H1 (cell line): Measurements from ENCODE around the gene NAA10. TPM values are rescaled to one million over a fixed set of nuclear protein-coding genes. Genes with fewer than 3 reads are reported as not detected.
A peak's percentile ranks its signal among the peaks of the same experiment; 100 is the strongest.

Source experiments
- CTCF ChIA-PET: fragments of 300-600 bp; sonication (Branson Sonifier 250); formaldehyde crosslinking; loops from one replicate; lab custom pipeline; 2021; ENCODE audit not compliant: partially characterized antibody; lab: Charles Lee
- POLR2A ChIA-PET: fragments of 300-600 bp; sonication (Branson Sonifier 250); formaldehyde crosslinking; loops from one replicate; lab custom pipeline; 2021; ENCODE audit warnings: inconsistent platforms; ENCODE audit not compliant: partially characterized antibody; lab: Charles Lee
- DNase-seq, 2 experiments: peaks; one replicate each; pipeline versions ENCODE4 v3.0.0 to v3.0.0-alpha.2; 2010 to 2022; ENCODE audit warnings: low spot score in 2 of 2, low read depth in 1 of 2, mixed read lengths in 1 of 2
- FAIRE-seq: peaks from 2 replicates; lab custom pipeline; 2011; peaks lifted over from hg19 to GRCh38; lab: Jason Lieb, UNC
- H2AFZ ChIP-seq: 2 replicates; pipeline ENCODE4 v1.8.1; 2012; ENCODE audit warnings: low read length, inconsistent platforms
- H2AK5ac ChIP-seq: 2 replicates; pipeline ENCODE4 v1.6.1; 2013; ENCODE audit warnings: low read depth, low read length
- H2BK120ac ChIP-seq: replicated peaks from 2 replicates; pipeline ENCODE3; 2013; ENCODE audit warnings: low read depth, low read length, inconsistent platforms
- H2BK12ac ChIP-seq: 2 replicates; pipeline ENCODE4 v1.6.1; 2013; ENCODE audit warnings: low read depth, low read length
- H2BK15ac ChIP-seq: 2 replicates; pipeline ENCODE4 v1.6.1; 2013; ENCODE audit warnings: low read length
- H2BK20ac ChIP-seq: 2 replicates; pipeline ENCODE4 v1.6.1; 2013; ENCODE audit warnings: low read length
- H2BK5ac ChIP-seq: 2 replicates; pipeline ENCODE4 v1.6.1; 2013; ENCODE audit warnings: low read depth, low read length
- H3K14ac ChIP-seq: 2 replicates; pipeline ENCODE4 v1.6.1; 2013; ENCODE audit warnings: inconsistent platforms; ENCODE audit not compliant: insufficient read length
- H3K18ac ChIP-seq: 2 replicates; pipeline ENCODE4 v1.6.1; 2013; ENCODE audit warnings: low read length; ENCODE audit errors: extremely low read depth
- H3K23ac ChIP-seq: 2 replicates; pipeline ENCODE4 v1.6.1; 2013; ENCODE audit warnings: inconsistent platforms; ENCODE audit not compliant: insufficient read length
- H3K23me2 ChIP-seq: 2 replicates; pipeline ENCODE4 v1.6.1; 2013; ENCODE audit warnings: low read depth, low read length
- H3K27ac ChIP-seq: 2 replicates; pipeline ENCODE4 v1.6.1; 2011; ENCODE audit warnings: low read depth, low read length, inconsistent platforms
- H3K27me3 ChIP-seq, 4 experiments: replicated peaks in 1 of 4; 1 replicate in 1 of 4; 2 replicates in 3 of 4; pipeline versions ENCODE4 v1.6.1 to v1.8.1; 2011 to 2013; ENCODE audit warnings: low read length in 3 of 4, mild to moderate bottlenecking in 3 of 4, inconsistent platforms in 2 of 4, mixed read lengths in 2 of 4, moderate library complexity in 1 of 4; ENCODE audit not compliant: control insufficient read depth in 3 of 4, insufficient read depth in 3 of 4; ENCODE audit errors: extremely low read depth in 1 of 4
- H3K36me3 ChIP-seq, 4 experiments: 2 replicates each; pipeline versions ENCODE4 v1.6.1 to v1.8.1; 2011 to 2013; ENCODE audit warnings: mild to moderate bottlenecking in 4 of 4, low read length in 3 of 4, moderate library complexity in 2 of 4, control low read depth in 1 of 4, inconsistent platforms in 1 of 4; ENCODE audit not compliant: insufficient read depth in 4 of 4, control insufficient read depth in 2 of 4
- H3K4ac ChIP-seq: replicated peaks from 2 replicates; pipeline ENCODE3; 2013; ENCODE audit warnings: low read length, low read depth, mixed read lengths, inconsistent platforms; ENCODE audit not compliant: insufficient read length
- H3K4me1 ChIP-seq, 4 experiments: replicated peaks in 1 of 4; 1 replicate in 1 of 4; 2 replicates in 3 of 4; pipeline versions ENCODE4 v1.6.1 to v1.8.1; 2011 to 2013; ENCODE audit warnings: low read length in 3 of 4, inconsistent platforms in 2 of 4, mixed read lengths in 1 of 4; ENCODE audit not compliant: insufficient read depth in 4 of 4, control insufficient read depth in 3 of 4
- H3K4me2 ChIP-seq, 2 experiments: 2 replicates each; pipeline versions ENCODE4 v1.6.1 to v1.8.1; 2011 to 2013; ENCODE audit warnings: low read depth in 2 of 2, low read length in 2 of 2, control low read depth in 1 of 2, inconsistent platforms in 1 of 2, mild to moderate bottlenecking in 1 of 2; ENCODE audit not compliant: insufficient read depth in 1 of 2
- H3K4me3 ChIP-seq, 4 experiments: fragments of 200-600, 300-600 bp in 1 of 4; sonication (generic), shearing (Covaris generic), sonication (Bioruptor Twin) in 1 of 4; 2 replicates each; pipeline versions ENCODE4 v1.5.1 to v1.8.1; 2011 to 2016; ENCODE audit warnings: low read length in 4 of 4, low read depth in 3 of 4, control low read depth in 2 of 4, inconsistent platforms in 2 of 4, mild to moderate bottlenecking in 2 of 4, mixed read lengths in 1 of 4, moderate library complexity in 1 of 4; ENCODE audit not compliant: insufficient read depth in 2 of 4; ENCODE audit errors: extremely low read depth in 1 of 4
- H3K56ac ChIP-seq: replicated peaks from 2 replicates; pipeline ENCODE3; 2013; ENCODE audit warnings: low read depth, mild to moderate bottlenecking, mixed read lengths, low read length, inconsistent platforms; ENCODE audit not compliant: insufficient read length
- H3K79me1 ChIP-seq: 2 replicates; pipeline ENCODE4 v1.6.1; 2013; ENCODE audit warnings: low read depth, low read length, control low read depth
- H3K79me2 ChIP-seq, 2 experiments: 2 replicates each; pipeline versions ENCODE4 v1.6.1 to v1.8.1; 2012 to 2013; ENCODE audit warnings: low read length in 2 of 2, mild to moderate bottlenecking in 2 of 2, inconsistent platforms in 1 of 2; ENCODE audit not compliant: insufficient read depth in 2 of 2, control insufficient read depth in 1 of 2
- H3K9ac ChIP-seq, 4 experiments: replicated peaks in 1 of 4; 1 replicate in 1 of 4; 2 replicates in 3 of 4; pipeline versions ENCODE4 v1.6.1 to v1.8.1; 2011 to 2013; ENCODE audit warnings: low read depth in 3 of 4, low read length in 3 of 4, control low read depth in 2 of 4, mild to moderate bottlenecking in 2 of 4, moderate library complexity in 2 of 4, inconsistent platforms in 1 of 4; ENCODE audit errors: extremely low read depth in 1 of 4
- H3K9me3 ChIP-seq, 2 experiments: 2 replicates each; pipeline versions ENCODE4 v1.6.1 to v1.8.1; 2012 to 2013; ENCODE audit warnings: mild to moderate bottlenecking in 2 of 2, moderate library complexity in 2 of 2, control low read depth in 1 of 2, inconsistent platforms in 1 of 2, low read depth in 1 of 2, low read length in 1 of 2, mixed read lengths in 1 of 2; ENCODE audit not compliant: insufficient read depth in 2 of 2
- H4K20me1 ChIP-seq, 2 experiments: replicated peaks in 1 of 2; 2 replicates each; pipeline versions ENCODE3 to v1.8.1; 2011 to 2013; ENCODE audit warnings: inconsistent platforms in 2 of 2, low read length in 2 of 2, mild to moderate bottlenecking in 1 of 2; ENCODE audit not compliant: insufficient read depth in 2 of 2, control insufficient read depth in 1 of 2
- H4K5ac ChIP-seq: 2 replicates; pipeline ENCODE4 v1.6.1; 2013; ENCODE audit warnings: low read length, low read depth, mixed read lengths, inconsistent platforms; ENCODE audit not compliant: insufficient read length
- H4K8ac ChIP-seq: 2 replicates; pipeline ENCODE4 v1.8.0; 2013; ENCODE audit warnings: mild to moderate bottlenecking, moderate library complexity, low read length, inconsistent platforms; ENCODE audit not compliant: insufficient read depth; ENCODE audit errors: extremely low read depth
- H4K91ac ChIP-seq: replicated peaks from 2 replicates; pipeline ENCODE3; 2013; ENCODE audit warnings: low read length, mixed read lengths, inconsistent platforms; ENCODE audit not compliant: insufficient read length
- BRCA1 ChIP-seq: IDR thresholded peaks from 2 replicates; pipeline ENCODE4 v1.6.1; 2012; ENCODE audit warnings: low read depth, low read length, improper control_type of control experiment
- CBX5 ChIP-seq: fragments of 300-800, 300-1000 bp; sonication (generic); IDR thresholded peaks from 2 replicates; pipeline ENCODE4 v1.7.1; 2016; ENCODE audit warnings: antibody characterized with exemption, low read length, low read depth
- EGR1 ChIP-seq: IDR thresholded peaks from 2 replicates; pipeline ENCODE4 v1.6.1; 2011; ENCODE audit warnings: low read depth, low read length, borderline replicate concordance
- HDAC2 ChIP-seq, 2 experiments: fragments of 300-600 bp in 1 of 2; sonication (generic) in 1 of 2; IDR thresholded peaks; 2 replicates each; pipeline ENCODE4 v1.6.1; 2011 to 2012; ENCODE audit warnings: low read depth in 2 of 2, low read length in 2 of 2, mild to moderate bottlenecking in 2 of 2, moderate library complexity in 2 of 2, borderline replicate concordance in 1 of 2, inconsistent platforms in 1 of 2
- HDAC6 ChIP-seq: IDR thresholded peaks from one replicate; pipeline ENCODE4 v1.7.1; 2012; ENCODE audit warnings: low read depth, mild to moderate bottlenecking, inconsistent platforms, low read length, moderate library complexity
- JUN ChIP-seq: IDR thresholded peaks from 2 replicates; pipeline ENCODE4 v1.6.1; 2011; ENCODE audit warnings: low read depth, mild to moderate bottlenecking, improper control_type of control experiment, low read length
- POU5F1 ChIP-seq: IDR thresholded peaks from 2 replicates; pipeline ENCODE4 v1.6.1; 2011; ENCODE audit warnings: low read depth, mild to moderate bottlenecking, low read length, moderate library complexity
- RAD21 ChIP-seq, 2 experiments: IDR thresholded peaks in 1 of 2; conservative IDR thresholded peaks in 1 of 2; 2 replicates each; pipeline ENCODE4 v1.6.1; 2011; ENCODE audit warnings: low read depth in 2 of 2, low read length in 2 of 2, improper control_type of control experiment in 1 of 2, inconsistent platforms in 1 of 2, mild to moderate bottlenecking in 1 of 2, moderate library complexity in 1 of 2
- SIX5 ChIP-seq: IDR thresholded peaks from 2 replicates; pipeline ENCODE4 v1.6.1; 2011; ENCODE audit warnings: mild to moderate bottlenecking, low read depth, low read length
- SP1 ChIP-seq: IDR thresholded peaks from 2 replicates; pipeline ENCODE4 v1.6.1; 2011; ENCODE audit warnings: low read depth, low read length
- TCF12 ChIP-seq: IDR thresholded peaks from 2 replicates; pipeline ENCODE4 v1.6.1; 2011; ENCODE audit warnings: low read depth, mild to moderate bottlenecking, low read length
- WGBS, 2 experiments: shearing (Covaris generic) in 1 of 2; methylation state at CpG; one replicate each; pipeline versions ENCODE4 v1.1.6 to v1.1.7; 2013 to 2015; ENCODE audit warnings: low lambda C conversion rate in 2 of 2, mixed read lengths in 2 of 2, inconsistent platforms in 1 of 2, low coverage in 1 of 2, missing lambda C conversion rate in 1 of 2; ENCODE audit not compliant: insufficient replicate concordance in 2 of 2, insufficient coverage in 1 of 2, insufficient read length in 1 of 2; ENCODE audit errors: extremely low coverage in 1 of 2, missing lambda C conversion rate in 1 of 2; 5-methylcytosine and 5-hydroxymethylcytosine counted together
- polyA plus RNA-seq, 7 experiments: library from polyadenylated mRNA; depleted of rRNA in 3 of 7; stranded (reverse) in 5 of 7; unstranded in 2 of 7; fragments of >200 nt in 5 of 7; fragments of 200-250 nt in 2 of 7; gene quantifications; 1 replicate in 5 of 7; 2 replicates in 1 of 7; 4 replicates in 1 of 7; pipeline versions ENCODE4 v1.2.1 to v1.2.3, GENCODE V29; 2011 to 2013; ENCODE audit warnings: missing spikeins in 2 of 7, mixed read lengths in 2 of 7
- total RNA-seq: library from RNA; stranded (reverse); fragmentation: NEBNext Ultra II Directional; extraction: Animal tissue kit (Norgen Biotek cat#: 25700); gene quantifications from 2 replicates; pipeline ENCODE4 v1.2.1, GENCODE V29; 2021

NAA10 gene
- total and polyA plus RNA-seq, 2 of the 8 experiments (the other 6 are each of a cell fraction or from before 2014, with no cell fraction given) = 80.4 to 98.8 TPM

GRCh38 chrX:153909024-153909979 lies 25.5 kb downstream of the NAA10 start:
- Histone ChIP-seq H3K23me2 (no peaks in the 10 kb centered on the region), H3K18ac (no peak overlapping the region), H2BK120ac (no peak overlapping the region), H2BK15ac (no peak overlapping the region), H3K23ac (no peak overlapping the region), H3K4me3 (no peak overlapping the region), H3K56ac (no peak overlapping the region), H3K14ac (no peak overlapping the region), H4K8ac (no peak overlapping the region; the same call in 1 of the 2 replicates), H3K27ac (no peak overlapping the region), H4K5ac (no peak overlapping the region), H2BK5ac (no peak overlapping the region), H3K36me3 (no peaks in the 10 kb centered on the region; a peak in 1 of 8 replicates), H3K9me3 (no peaks in the 10 kb centered on the region), H3K9ac (no peak overlapping the region), H3K79me2 (no peaks in the 10 kb centered on the region), H2AFZ (no peak overlapping the region), H3K4me1 (peaks cover 0 to 3% (median 0%) of the 10 kb centered on the region in 4 experiments; a peak in 1 of 7 replicates), H2BK12ac (no peak overlapping the region), H3K27me3 (no peaks in the 10 kb centered on the region), H3K79me1 (no peaks in the 10 kb centered on the region), H2AK5ac (no peak overlapping the region), H3K4ac (no peak overlapping the region), H3K4me2 (no peak overlapping the region), H2BK20ac (no peak overlapping the region), H4K20me1 (no peaks in the 10 kb centered on the region), H4K91ac (no peak overlapping the region)
- ChIA-PET CTCF (interaction anchor here (0.7 to 5.7 kb wide), 10 partner anchors 8 to 146 kb away, joined by 3 to 65 read pairs (median 3); partner anchors contain the start of gene ARHGAP4), POLR2A (interaction anchor here (0.7 to 2.1 kb wide), 8 partner anchors 13 to 84 kb away, joined by 3 to 9 read pairs (median 4); no protein-coding TSS in a partner anchor)
- FAIRE-seq (peak; percentile 48), DNase-seq (no peak)
- WGBS, 2 experiments = 89% methylated on average over 9 of the region's 37 CpGs; no CpG with 5 or more reads in 1 of the 2 experiments
- no peak for TF ChIP-seq JUN
- TF ChIP-seq SIX5 = no peak
- no peak for TF ChIP-seq CBX5
- no peak for TF ChIP-seq HDAC2 (IDR thresholded peaks at IDR 0.05; ENCODE audit: borderline replicate concordance in 1 of 2, low read depth in 2 of 2, low read length in 2 of 2)
- no peak for TF ChIP-seq SP1
- no peak for TF ChIP-seq POU5F1
- no peak for TF ChIP-seq HDAC6
- no peak for TF ChIP-seq EGR1
- TF ChIP-seq BRCA1 = no peak
- no peak for TF ChIP-seq RAD21 (IDR thresholded peaks at IDR 0.05 in 1 of 2, conservative IDR thresholded peaks at IDR 0.05 in 1 of 2; ENCODE audit: low read depth in 2 of 2, low read length in 2 of 2)
- no peak for TF ChIP-seq TCF12
